Ovary (tissue), 9 donors: ENCODE data around the gene PMPCA. TPM values are rescaled to one million over a fixed set of nuclear protein-coding genes. Genes with fewer than 3 reads are reported as not detected.
"Not testable (repeated sequence)": the region's sequence is repeated elsewhere in the genome, so short reads cannot be mapped to it uniquely, and the experiment has no call there.

ENCODE experiments used
- DNase-seq, 5 donors: peaks; one replicate each; pipeline ENCODE4 v3.0.0-alpha.2; 2019 to 2020
- H3K27ac ChIP-seq, 2 donors: fragments of 200-600 bp; one replicate each; pipeline versions ENCODE4 v1.5.1 to v1.8.0; 2019 to 2022
- H3K27me3 ChIP-seq: fragments of 200-600 bp; one replicate; pipeline ENCODE4 v1.8.0; 2022
- H3K36me3 ChIP-seq: fragments of 200-600 bp; sonication (generic); one replicate; pipeline ENCODE4 v1.5.1; 2019
- H3K4me1 ChIP-seq: one replicate; pipeline ENCODE4 v1.8.1; 2013; ENCODE audit warnings: mild to moderate bottlenecking, moderate library complexity; ENCODE audit not compliant: insufficient read depth
- H3K4me3 ChIP-seq: fragments of 200-600 bp; sonication (generic); one replicate; pipeline ENCODE4 v1.5.1; 2017
- H3K9me3 ChIP-seq, 2 donors: fragments of 200-600 bp in 1 of 2; sonication (generic) in 1 of 2; one replicate each; pipeline versions ENCODE4 v1.5.1 to v1.8.1; 2013 to 2019; ENCODE audit warnings: mild to moderate bottlenecking in 1 of 2, moderate library complexity in 1 of 2
- CTCF ChIP-seq, 3 donors: fragments of 450-650 bp in 2 of 3; fragments of 200-600 bp in 1 of 3; IDR thresholded peaks; one replicate each; pipeline versions ENCODE4 v1.5.1 to v1.8.0; 2016 to 2022; ENCODE audit warnings: antibody characterized with exemption in 3 of 3, mild to moderate bottlenecking in 1 of 3
- EP300 ChIP-seq: sonication (generic); formaldehyde crosslinking; IDR thresholded peaks from one replicate; pipeline ENCODE4 v1.6.1; 2017; ENCODE audit warnings: antibody characterized with exemption
- POLR2A ChIP-seq: fragments of 450-650 bp; IDR thresholded peaks from one replicate; pipeline ENCODE4 v1.6.1; 2017; ENCODE audit warnings: antibody characterized with exemption, mild to moderate bottlenecking, moderate library complexity
- WGBS, 3 donors: extraction: QIAGEN DNeasy Blood & Tissue Kit in 1 of 3; methylation state at CpG; one replicate each; pipeline versions ENCODE4 v1.1.5 to v1.1.7; 2013 to 2017; 5-methylcytosine and 5-hydroxymethylcytosine counted together
- intact Hi-C, 4 donors: fragments of 100-400 bp; cut with DNase I; formaldehyde crosslinking; loops; one replicate each; pipeline versions ENCODE4 v1.11.0 to v1.15.1; 2022 to 2023
- polyA plus RNA-seq, 2 donors: library from polyadenylated mRNA; stranded (reverse); fragments of 200-250 nt in 1 of 2; fragments of 350-450 nt in 1 of 2; fragmentation: Illumina TruSeq in 1 of 2; extraction: RNeasy Lipid Tissue Mini Kit (QIAGEN cat#74804) in 1 of 2; gene quantifications; one replicate each; pipeline ENCODE4 v1.2.3, GENCODE V29; 2013 to 2014
- total RNA-seq, 7 donors: library from RNA; depleted of rRNA in 2 of 7; stranded (reverse); fragments of >200 nt in 2 of 7; fragmentation: NEBNext Ultra II Directional in 3 of 7; extraction: Animal tissue kit (Norgen Biotek cat#: 25700) in 3 of 7; gene quantifications; one replicate each; pipeline versions ENCODE4 v1.1.0 to v1.2.4, GENCODE V29; 2016 to 2023
- donor health status: DM: no; HTN: no; CAD: no; lungs with moderate emphysema.
- donor health status: DM: no; HTN: no; CAD: no.
- donor health status: Bipolar disorder and iron deficiency.
- donor health status: DM: yes; HTN: yes; CAD: no.
- donor health status: DM: no; HTN: no; CAD: no.
- donor health status: DM: yes; HTN: yes; CAD: no.

PMPCA gene
- total and polyA plus RNA-seq, 9 donors, result 18.7 to 82.4 (median 40.1) TPM

- Histone ChIP-seq H3K4me1 (peaks cover 7% of the 10 kb centered on the region), H3K9me3 (no peaks in the 10 kb centered on the region), H3K27me3 (no peaks in the 10 kb centered on the region), H3K27ac (no peak overlapping the region), H3K4me3 (no peak overlapping the region), H3K36me3 (no peaks in the 10 kb centered on the region)
- intact Hi-C loops, result loop anchor here in 1 of 4 donors (5.0 kb wide), 1 partner anchor 92 kb away; no protein-coding TSS in a partner anchor
- TF ChIP-seq EP300 (no peak), CTCF (IDR thresholded peaks at IDR 0.05) (no peak), POLR2A (no peak)
- WGBS, 3 donors, result 86 to 89% (median 89%) methylated on average over 32 of the region's 32 CpGs
- DNase-seq, result no peak
Measured at GRCh38 chr9:136403915-136404800, 6.3 kb upstream of the PMPCA start.

- WGBS, 3 donors, result 85 to 87% (median 86%) methylated on average over 14 of the region's 14 CpGs
- intact Hi-C loops, result loop anchor here in 1 of 4 donors (5.0 kb wide), 1 partner anchor 92 kb away; no protein-coding TSS in a partner anchor
- Histone ChIP-seq H3K27me3 (no peaks in the 10 kb centered on the region), H3K9me3 (no peaks in the 10 kb centered on the region), H3K4me1 (peaks cover 6% of the 10 kb centered on the region), H3K36me3 (no peaks in the 10 kb centered on the region), H3K27ac (no peak overlapping the region), H3K4me3 (no peak overlapping the region)
- TF ChIP-seq EP300 (no peak), CTCF (IDR thresholded peaks at IDR 0.05) (no peak)
- no peak for DNase-seq
Measured at GRCh38 chr9:136404801-136405136, 5.7 kb upstream of the PMPCA start.

GRCh38 chr9:136405481-136405880, 5.0 kb upstream of the PMPCA start:
- Histone ChIP-seq H3K27me3 (no peaks in the 10 kb centered on the region), H3K36me3 (no peaks in the 10 kb centered on the region), H3K4me3 (no peak overlapping the region), H3K9me3 (no peaks in the 10 kb centered on the region), H3K27ac (no peak overlapping the region), H3K4me1 (peaks cover 3% of the 10 kb centered on the region)
- no peak for DNase-seq
- intact Hi-C loops, result no loop called here
- TF ChIP-seq POLR2A, result no peak
- no peak for TF ChIP-seq CTCF (IDR thresholded peaks at IDR 0.05)
- TF ChIP-seq EP300, result no peak
- 70 to 75% (median 70%) methylated on average over 7 of the region's 7 CpGs for WGBS, 3 donors

- H3K4me3 ChIP-seq, intact Hi-C loops, H3K36me3 ChIP-seq, H3K9me3 ChIP-seq, H3K27me3 ChIP-seq, H3K27ac ChIP-seq, H3K4me1 ChIP-seq, DNase-seq: not testable (repeated sequence)
- WGBS, 3 donors, result 78 to 83% (median 80%) methylated on average over 10 of the region's 10 CpGs
Measured at GRCh38 chr9:136405904-136406303, 4.6 kb upstream of the PMPCA start.

- WGBS, 3 donors, result 85 to 89% (median 87%) methylated on average over 28 of the region's 28 CpGs
Measured at GRCh38 chr9:136407061-136407460, 3.4 kb upstream of the PMPCA start.

More at GRCh38 chr9:136407061-136407460, 3.4 kb upstream of the PMPCA start:
- H3K4me3 ChIP-seq, H3K27ac ChIP-seq, H3K36me3 ChIP-seq, H3K9me3 ChIP-seq, H3K4me1 ChIP-seq, DNase-seq, H3K27me3 ChIP-seq, intact Hi-C loops: not testable (repeated sequence)
